Activated CD4-positive, alpha-beta T cell treated with anti-CD3 and anti-CD28 coated beads, Interleukin-2, amount 50 U/mL, for 16 hours (primary cell): ENCODE results near the gene CREB3L2.
"Not testable (repeated sequence)": the region's sequence is repeated elsewhere in the genome, so short reads cannot be mapped to it uniquely, and the experiment has no call there.

Experiments used
- DNase-seq: peaks from one replicate; pipeline ENCODE4 v3.0.0-alpha.2; 2020

CREB3L2 gene

GRCh38 chr7:137867289-137867688 is 134.6 kb downstream of the CREB3L2 start:
- DNase-seq = no peak

- no peak for DNase-seq
Measured at GRCh38 chr7:137865764-137866163, 136.1 kb downstream of the CREB3L2 start.

DNA sequence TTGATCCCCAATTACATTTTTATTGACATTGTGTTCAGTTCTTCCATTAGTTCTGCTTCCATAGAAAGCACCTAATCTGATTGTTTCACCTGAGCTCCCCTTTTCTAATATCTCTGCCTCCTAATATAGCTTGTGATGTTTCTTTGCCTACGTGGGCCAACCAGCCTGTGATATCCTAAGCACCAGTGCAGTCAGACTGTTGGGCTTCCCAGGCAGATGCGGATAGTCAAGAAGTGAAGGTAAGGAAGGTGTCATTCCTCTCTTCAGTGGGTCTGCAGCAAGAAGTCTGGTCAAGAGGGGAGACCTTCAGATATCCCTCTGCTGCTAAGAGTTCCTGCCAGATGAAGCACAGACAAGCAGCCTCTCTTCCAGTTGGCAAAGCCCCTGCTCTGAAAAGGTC is 138.9 kb downstream of the CREB3L2 start:
- no peak for DNase-seq

DNA sequence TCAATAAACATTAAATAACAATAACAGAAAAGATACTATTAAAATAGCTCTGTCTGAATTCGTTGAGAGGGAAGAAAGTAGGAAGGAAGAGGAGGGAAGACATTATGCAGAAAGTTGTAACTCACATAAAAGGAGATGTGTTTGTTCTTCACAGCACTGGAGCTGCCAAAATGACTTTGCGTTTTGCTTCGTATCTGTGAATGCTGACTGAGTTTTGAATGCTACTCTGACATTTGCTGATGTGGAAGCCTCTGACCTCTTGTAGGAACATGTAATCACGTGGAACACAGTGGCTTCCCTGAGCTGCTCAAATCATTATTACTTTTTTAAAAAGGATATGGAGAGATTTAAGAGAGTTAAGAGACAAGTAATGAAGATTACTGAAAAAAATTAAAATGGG is 139.5 kb downstream of the CREB3L2 start:
- DNase-seq = no peak

- DNase-seq = no peak
Measured at GRCh38 chr7:137860542-137860941, 141.3 kb downstream of the CREB3L2 start.

- DNase-seq = no peak
Measured at GRCh38 chr7:137853053-137853452, 148.8 kb downstream of the CREB3L2 start.

DNA sequence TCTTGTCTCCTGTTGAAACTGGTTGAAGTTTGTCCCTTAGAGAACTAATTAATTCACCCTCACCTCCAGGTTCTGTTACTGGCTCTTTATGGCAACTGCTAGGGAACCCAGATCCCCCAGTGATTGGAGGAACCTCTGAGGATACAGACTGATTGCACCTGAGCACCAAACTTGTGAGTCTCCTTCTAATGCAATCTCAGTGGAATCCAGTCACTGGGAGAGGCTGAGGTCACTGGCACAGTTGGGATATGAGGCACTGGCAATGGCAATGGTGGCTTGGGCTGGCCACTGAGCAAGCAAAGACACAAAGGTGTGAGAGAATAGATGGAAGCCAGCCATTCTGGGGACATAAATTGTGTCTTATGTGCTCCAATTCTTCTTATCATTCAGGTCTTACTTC is 149.8 kb downstream of the CREB3L2 start:
- DNase-seq = no peak

GRCh38 chr7:137850972-137851945 is 150.6 kb downstream of the CREB3L2 start:
- DNase-seq = no peak

DNA sequence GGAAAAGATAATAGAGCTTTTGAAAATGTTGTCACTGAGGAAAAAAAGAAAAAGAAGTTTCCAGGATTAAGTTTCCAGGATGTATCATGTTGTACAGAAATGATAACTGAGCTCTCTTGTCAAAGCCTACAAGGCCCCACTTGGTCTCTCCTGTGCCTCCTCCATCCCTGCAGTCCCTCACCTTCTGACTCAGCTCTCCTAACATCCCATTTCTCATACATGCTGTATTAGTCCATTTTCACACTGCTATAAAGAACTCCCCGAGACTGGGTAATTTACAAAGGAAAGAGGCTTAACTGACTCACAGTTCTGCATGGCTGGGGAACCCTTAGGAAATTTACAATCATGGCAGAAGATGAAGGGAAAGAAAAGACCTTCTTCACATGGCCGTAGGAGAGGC is 151.3 kb downstream of the CREB3L2 start:
- no peak for DNase-seq

GRCh38 chr7:137848095-137848494 is 153.8 kb downstream of the CREB3L2 start:
- no peak for DNase-seq

- DNase-seq = peak; percentile 21
Measured at GRCh38 chr7:137847568-137848050, 154.3 kb downstream of the CREB3L2 start.

DNA sequence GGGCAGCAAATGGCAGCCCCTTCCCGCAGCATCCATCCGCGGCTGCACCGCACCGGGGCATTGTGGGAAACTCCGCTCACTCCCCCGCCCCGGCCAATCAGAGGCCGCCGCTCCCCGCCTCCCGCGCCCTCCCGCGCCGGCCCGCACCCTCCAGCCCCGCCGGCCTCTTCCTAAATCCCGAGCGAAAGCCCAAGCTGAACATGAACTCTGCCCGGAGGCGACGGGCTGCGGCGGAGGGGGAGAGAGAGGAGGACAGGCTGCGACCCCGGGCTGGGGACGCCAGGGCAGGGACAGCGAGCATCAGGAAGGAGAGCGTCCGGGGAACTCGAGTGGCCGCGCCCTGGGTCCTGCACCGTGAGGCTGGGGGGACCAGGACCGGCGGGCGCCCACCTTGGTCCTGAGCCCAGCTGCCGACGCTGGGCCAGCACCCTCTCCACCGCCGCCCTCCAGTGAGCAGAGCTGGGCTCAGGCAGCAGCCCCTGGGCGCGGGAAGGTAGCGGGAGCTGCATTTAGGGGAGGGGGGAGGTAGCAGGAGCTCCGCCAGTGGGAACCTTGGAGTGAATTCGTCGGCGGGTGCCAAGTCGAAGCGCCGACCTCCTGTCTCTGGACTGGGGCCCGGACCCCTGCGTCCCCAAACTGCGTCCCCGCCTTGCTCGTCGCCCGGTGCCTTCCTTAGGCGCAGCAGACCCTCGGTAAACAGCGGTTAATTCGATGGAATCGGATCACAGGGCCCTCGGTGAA is 154.9 kb downstream of the CREB3L2 start, which contains the start of gene DGKI:
Gene DGKI (minus strand): TSS at position 148 of the 741 bp plus-strand sequence.
- DNase-seq = peak; percentile 37

GRCh38 chr7:137846549-137846826 is 155.4 kb downstream of the CREB3L2 start:
- no peak for DNase-seq

- no peak for DNase-seq
Measured at GRCh38 chr7:137844677-137845425, 157.0 kb downstream of the CREB3L2 start.

DNA sequence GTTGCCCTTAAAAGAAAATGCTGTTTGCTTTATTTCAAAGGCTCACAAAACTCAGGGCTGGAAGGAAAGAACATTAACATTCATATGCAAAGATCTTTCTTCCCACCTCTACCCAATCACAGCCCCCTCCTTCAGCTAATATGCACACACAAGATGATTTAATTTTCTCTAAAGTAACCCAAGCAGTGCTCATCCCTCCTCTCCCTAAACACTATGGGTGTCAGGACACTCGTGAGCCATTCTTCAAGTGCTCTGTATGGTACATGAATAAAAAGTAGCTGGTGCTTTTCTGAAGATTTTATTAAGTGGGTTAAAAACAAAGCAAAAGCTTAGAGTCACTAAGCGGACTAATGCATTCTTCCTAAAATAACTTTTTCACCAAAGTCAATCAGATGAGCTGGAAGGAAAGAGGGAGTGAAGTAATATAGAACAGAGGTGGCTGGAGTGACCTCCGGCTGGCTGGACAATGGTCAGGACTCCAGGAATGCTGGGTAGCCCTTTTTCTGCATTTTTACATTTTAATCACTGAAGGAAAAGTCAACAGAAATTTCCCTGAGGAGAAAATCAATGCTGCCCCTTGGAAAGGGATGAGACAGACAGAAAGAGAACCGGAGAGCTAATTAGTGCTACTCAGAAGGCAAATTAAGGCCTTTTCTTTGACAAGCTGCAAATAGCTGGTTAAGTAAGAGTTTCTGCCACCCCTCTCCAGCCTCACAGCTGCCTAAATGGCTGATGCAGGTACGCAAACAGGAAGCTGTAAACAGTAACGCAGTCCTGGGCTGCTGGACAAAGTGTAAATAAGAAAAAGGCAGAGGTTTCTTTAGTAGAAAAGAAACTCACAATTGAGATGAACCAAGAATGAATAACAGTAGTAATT is 161.7 kb downstream of the CREB3L2 start:
- DNase-seq = no peak

DNA sequence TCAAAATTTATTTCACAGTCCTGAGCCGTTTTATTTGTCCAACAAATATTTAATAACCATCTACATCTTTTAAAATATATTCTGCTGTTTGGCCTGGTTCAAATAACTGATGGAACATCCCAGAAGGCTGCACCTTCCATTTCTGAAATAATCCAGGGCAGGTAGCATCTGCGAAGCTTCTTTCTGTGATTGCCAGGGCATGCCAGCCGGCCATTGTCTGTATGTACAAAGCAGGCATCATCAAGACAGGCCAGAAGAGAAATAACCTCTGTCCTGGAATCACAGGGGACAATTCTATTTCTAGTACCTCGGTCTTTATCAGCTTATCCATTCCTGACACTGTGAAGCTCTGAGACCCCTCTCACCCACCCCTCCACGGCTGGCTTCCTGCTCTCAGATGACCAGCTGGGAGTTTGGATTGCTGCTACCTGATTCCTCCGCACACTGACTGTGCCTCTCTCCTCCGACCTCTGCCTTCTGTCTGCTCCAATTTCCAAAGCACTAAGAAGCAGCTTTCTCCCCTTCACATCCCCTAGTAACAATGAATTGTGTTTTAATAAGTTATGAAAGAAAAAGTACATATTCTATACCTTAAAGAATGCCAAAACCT is 163.1 kb downstream of the CREB3L2 start:
- DNase-seq = no peak

DNA sequence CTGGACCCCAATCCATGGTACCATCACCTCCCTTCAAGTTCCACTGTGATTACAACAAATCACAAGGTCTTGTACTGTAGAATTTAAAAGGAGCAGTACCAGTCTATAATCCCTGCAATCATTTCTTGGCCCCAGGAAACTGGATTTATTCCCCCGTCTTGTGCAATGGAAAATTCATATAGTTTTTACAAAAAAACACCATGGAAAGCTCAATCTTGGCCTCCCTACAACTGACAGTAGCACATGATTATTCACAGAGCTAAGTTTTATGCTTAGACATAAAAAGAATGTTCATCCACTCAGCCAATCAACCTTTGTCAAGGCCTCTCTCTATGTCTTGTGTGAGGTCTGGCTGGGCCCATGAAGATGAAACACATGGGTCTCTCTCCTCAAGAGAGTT is 165.3 kb downstream of the CREB3L2 start:
- no peak for DNase-seq

DNA sequence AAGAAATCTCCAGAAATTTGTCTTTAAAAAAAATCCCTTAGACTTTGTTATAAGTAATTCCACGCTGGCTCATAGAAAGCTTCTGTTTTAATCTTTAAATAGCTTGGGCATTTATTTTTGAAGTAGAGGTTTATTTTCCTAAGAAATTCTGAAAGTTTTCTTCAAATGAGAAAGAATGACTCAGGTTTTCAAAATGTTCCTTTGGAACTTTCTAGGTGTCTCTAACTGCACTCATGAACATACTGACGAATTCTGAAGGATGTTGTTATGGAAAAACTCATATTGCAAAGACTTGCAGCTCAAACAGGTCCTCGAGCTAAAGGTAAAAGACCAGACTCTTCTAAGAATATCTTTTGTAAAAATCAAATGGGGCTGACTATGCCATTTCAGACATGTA is 165.8 kb downstream of the CREB3L2 start:
- no peak for DNase-seq

- no peak for DNase-seq
Measured at GRCh38 chr7:137835486-137836112, 166.3 kb downstream of the CREB3L2 start.

DNA sequence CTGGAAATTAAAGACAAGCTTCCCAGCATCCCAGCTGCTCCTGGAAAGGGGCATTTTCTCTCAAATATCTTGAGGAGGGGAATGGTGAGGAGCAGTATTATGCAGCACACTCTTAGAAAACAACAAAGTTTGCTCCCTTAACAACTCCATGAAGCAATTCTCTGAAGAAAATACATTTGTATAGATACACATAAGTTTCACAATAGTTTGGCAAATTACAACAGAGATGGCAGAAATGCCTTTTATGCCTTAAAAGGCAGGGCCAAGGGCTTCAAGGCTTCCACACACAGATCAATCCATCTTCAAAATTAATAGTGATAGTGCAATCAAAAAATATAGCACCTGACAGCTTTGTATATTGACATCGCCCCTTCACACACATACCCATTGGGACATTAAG is 167.3 kb downstream of the CREB3L2 start:
- DNase-seq = no peak

DNA sequence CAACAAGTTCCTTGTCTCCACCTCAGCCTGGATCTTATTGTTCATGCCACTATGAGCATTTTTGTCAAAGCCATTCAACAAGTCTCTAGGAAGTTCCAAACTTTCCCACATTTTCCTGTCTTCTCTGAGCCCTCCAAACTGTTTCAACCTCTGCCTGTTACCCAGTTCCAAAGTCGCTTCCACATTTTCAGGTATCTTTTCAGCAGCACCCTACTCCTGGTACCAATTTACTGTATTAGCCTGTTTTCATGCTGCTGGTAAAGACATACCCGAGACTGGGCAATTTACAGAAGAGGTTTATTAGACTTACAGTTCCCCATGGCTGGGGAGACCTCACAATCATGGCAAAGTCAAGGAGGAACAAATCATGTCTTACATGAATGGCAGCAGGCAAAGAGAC is 168.9 kb downstream of the CREB3L2 start:
- DNase-seq = not testable (repeated sequence)
